HG02973 (cell line): ENCODE results near the gene CPXM2.

Experiments used
- ATAC-seq: cut with Tn5 transposase; IDR thresholded peaks from one replicate; pipeline ENCODE4 v1.9.1; 2021; ENCODE audit warnings: moderate library complexity; ENCODE audit not compliant: unreplicated experiment

The CPXM2 gene

DNA sequence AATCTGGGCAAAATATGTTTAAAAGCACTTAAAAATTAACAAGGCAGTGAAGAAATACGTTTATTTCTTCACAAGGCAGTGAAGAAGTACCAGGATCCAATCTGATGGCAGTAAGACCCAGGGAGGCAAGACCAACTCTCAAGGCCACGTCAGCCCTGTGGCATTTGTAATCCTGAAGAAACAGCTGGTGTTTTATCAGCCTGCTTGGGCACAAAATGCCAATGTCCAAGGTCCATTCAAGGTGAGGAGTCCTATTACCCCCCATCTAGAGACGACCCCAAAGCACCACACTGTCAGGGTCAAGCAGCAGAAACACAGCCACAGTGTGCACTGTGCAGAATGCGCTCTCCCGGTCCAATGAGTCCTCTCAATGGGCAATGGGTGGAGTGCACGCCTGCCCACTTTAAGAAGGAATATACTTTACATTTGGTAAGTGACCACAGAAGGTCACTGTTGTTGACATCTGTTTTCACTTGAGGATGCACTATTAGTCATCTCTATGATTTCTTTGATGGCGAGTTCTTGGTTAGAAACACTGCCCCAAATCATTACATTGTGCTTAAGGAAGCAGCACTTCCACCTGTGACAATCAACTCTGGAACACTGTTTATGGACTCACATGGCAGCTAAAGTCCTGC is 12.8 kb downstream of the CPXM2 start:
- ATAC-seq, result no peak

DNA sequence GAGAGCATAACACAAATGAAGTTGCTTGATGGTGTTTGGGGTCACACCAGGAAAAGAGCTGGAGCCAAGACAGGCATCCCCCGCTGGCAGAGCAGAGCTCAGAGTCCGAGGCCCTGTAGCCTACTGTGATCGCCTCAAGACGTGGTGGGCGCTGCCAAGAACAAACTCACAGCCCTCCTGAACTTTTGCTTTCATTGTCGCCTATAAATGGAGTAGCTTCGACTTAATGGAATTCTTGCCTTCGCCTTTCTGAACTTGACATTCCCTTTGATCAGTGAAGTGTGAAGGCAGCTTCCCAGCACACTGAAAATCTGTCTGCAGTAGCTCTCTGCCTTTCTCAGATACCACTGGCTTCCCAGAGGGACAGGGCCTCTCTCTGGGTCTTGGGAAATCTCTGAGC is 21.3 kb downstream of the CPXM2 start:
- ATAC-seq, result no peak

DNA sequence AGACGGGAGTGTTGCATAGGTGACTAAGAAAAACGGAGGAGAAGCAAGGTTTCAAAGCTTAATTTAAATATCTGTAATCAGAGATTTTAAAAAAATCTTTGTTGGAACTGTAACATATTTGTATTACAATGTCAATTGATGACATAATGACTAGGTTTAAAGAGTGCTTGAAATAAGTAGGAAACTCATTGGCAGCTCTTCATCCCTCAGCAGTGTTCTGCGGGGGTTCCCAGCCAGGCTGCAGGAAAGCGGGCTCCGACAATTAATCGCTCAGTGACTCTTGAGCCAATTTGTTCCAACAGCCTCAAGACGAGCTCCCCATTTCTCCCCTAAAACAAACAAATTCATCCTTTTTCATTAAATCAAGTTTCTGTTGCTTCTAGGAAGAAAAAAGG is 22.6 kb downstream of the CPXM2 start:
- ATAC-seq, result no peak

DNA sequence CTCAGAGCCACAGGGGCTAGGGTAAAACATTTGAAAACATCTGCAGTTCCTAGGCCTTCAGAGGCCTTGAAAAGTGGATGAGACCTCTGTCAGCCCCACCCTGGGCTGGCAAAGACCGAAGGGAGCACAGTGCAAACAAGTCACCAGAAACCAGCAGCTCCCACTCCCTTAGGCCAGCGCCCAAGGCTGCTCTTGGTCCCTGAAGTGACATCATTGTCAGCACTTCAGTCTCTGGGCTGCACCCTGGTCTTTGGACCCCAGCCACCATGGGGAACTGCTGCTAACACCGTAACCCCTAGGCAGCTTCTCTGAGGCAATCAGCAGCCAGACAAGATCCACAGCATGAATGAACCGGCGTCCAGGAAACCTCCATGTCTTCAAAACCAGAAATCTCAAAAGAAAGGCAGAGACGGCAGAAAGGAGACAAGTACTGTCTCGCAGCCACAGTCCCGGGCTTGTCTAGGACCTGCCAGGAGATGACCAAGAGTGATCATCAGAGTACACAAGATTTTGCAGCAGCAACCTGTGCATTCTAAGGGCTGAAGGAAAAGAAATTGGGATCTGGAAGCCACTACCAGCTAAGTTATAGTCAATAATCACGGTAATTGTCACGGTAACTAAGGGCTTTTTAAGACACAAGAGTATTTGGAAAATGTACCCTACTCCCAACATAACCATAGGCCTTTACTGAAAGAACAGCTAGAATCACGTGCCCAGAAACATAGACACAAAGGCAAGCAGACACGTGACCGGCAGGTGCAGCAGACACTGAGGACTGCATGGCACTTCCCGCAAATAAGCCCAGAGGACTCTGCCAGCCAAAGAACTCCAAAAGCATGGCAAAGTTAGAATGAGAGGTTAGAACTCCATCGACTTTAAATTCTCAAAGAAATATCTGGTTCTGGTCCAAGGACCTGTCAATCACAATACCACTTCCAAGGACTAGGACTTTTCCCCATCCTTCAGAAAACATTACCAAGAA is 23.3 kb downstream of the CPXM2 start:
- ATAC-seq, result no peak

DNA sequence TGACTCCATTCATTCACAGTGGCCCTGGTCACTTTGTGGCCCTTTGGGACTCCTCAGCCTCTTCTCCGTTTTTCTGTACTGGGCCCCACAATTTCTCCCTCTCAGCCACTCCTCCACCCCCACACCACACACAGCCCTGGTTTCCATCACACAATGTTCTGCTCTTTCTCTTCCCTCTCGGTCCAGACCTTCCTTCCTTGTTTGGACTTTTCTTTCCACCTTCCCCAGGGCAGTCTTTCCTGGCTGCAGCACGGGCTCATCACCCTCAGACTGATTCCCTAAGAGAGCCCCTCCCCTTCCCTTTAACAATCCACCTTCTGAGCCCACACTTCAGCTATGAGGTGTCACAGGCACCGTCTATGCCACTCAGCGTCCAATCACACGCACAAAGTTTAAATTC is 25.7 kb downstream of the CPXM2 start:
- ATAC-seq, result no peak

DNA sequence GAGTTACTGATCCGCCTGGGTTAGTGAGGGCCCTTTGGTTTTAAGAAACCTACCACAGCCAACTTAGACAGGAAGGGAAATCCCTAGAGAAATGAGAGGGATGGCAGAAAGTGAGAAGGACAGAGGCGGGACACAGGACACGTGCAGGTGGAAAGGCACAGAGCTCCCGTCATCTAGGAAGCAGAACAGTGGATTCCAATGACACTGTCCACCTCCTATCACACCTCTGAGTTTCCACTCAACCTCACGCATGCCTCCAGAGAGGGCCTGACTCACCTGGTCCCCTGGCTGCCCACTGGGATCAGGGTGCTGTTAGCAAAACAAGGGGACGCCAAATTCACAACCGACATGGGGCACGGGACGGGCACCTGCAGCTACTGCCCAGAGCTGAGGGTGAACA is 26.3 kb downstream of the CPXM2 start:
- ATAC-seq, result no peak

DNA sequence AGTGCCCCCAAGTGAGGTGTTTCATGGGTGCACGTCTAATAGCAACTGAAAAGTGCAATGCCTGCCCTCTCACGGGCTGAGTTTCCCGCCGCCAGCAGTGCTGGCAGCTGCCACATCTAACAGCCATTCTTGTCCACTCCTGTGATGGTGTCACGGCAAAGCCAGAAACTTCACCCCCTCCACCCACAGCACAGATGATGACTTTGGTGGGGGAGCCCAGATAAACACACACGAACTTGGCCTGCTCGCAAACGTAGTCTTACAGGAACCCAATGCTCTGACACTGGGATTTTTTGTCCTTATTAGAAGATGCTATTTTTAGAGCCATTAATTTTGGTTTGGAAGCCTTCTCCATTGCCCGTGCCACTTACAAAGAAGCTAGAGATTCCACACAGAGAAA is 26.7 kb downstream of the CPXM2 start:
- no peak for ATAC-seq

DNA sequence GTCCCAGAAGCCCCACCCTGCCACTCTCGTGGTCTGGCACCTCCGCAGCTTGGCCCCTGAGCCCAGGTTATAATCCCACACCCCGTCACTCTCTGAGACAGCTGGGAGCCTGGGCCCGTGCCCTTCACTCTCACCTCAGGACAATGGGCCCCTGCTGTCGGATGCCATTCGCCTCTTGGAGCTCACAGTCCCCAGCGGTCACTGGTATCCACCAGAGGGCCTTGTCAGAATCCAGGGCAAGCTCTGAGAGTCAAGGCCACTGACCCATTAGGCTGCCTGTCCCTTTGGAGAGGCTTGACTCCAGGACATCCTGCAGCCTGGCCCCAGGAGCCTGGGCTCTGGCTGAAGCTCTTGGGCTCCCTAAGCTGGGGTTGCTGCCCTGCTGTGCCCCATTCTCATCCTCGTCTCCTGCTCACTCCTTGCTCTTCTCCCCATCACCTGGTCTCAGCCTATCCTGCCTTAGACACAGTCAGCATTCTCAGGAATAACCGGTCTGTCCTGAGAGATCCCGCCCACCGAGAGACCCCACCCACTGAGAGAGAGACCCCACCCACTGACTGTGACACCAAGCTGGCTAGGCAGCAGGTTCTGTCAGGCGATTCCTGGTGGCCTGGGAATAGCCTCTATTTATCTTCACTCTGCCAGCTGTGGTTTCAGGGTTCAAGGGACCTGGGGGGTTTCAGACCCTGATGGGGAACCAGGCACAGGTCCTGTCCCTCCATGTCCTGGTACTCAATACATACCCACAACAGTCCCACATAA is 27.7 kb downstream of the CPXM2 start:
- ATAC-seq, result no peak

DNA sequence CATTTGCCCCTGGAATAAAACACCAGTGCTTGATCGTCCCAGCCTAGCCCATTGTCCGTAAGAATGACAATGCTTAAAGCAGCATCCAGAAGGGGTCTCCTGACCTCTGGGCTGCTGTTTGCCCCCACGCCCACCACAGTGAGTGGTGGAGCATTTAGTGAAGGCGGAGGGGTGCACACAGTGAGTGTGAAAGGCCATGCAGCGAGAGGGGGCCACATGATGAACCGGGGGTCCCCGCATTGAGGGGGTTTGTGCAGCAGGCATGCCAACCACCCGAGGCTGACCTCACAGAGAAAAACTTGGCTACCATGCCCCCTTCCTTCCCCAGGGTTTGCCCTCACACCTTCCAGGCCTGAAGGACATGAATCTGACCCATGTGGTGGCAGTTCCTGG is 28.4 kb downstream of the CPXM2 start:
- no peak for ATAC-seq

DNA sequence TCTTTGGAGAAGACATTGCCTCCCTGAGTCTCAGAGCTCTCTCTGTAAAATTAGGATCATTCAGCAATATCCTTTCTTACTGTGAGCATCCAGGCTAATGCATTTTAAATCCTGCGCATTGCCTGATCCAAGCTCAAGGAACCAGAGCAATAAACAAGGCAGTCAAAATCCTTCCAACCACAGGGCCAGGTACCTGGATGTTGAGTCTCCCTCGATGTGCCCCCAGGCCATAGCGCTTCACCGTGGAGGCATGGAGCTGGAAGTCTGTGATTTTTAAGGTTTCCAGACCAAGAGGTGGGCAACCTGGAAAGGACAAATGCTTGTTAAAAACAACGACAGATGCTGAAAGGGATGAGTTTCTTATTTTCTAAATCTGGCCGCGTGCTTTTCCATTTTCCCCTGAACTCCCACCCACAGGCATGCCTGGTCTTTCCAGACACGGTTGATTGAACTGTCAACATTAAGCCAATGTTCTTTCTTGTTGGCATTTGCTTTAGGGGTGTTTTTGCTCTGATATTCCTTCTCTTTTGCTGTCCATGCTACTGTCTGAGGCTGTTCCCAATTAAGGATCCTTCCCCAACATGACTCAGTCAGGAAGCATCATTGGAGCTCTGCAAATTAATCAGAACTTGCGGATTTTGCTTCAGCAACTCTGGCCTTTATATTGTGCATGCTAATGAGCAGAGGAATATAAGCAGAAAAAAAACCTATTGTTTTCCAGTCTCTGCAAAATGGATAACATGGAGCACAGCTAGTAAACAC is 29.0 kb downstream of the CPXM2 start:
- no peak for ATAC-seq

DNA sequence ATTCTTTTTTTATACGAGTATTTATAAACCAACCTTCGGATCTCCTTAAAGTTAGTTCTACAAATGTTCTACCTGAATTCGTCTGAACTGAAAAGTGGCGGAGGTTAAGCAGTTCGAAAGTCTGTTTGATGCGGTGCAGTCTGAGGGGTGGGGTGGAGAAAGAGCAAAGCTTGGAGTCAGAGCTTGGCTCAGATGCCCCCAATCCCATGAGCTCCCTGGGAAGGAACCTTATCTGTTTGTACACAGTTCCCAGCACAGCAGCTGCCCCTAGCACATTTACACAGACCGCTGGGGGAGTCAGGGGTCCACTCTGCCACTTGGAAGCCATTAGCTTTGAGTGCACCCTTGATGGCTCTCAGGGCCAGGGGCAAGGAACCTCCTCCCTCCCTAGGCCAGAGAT is 30.8 kb downstream of the CPXM2 start:
- no peak for ATAC-seq

DNA sequence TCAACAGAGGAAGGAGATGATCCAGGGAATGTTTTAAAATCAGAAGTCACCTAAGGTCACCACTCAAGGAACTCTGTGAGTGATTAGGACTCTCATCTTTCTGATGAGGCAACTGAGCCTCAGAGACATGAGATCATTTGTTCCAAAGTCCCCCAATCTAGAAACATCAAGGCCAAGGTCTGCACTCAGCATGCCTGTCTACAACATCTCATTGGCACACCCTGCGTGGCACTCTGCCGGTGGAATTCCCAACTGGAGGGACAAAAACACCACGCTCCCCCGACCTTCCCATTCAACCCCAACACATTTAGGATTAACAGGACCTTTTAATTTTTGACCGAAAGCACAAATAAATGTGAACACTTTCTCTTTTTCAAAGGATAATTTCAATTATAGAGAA is 31.4 kb downstream of the CPXM2 start:
- no peak for ATAC-seq

DNA sequence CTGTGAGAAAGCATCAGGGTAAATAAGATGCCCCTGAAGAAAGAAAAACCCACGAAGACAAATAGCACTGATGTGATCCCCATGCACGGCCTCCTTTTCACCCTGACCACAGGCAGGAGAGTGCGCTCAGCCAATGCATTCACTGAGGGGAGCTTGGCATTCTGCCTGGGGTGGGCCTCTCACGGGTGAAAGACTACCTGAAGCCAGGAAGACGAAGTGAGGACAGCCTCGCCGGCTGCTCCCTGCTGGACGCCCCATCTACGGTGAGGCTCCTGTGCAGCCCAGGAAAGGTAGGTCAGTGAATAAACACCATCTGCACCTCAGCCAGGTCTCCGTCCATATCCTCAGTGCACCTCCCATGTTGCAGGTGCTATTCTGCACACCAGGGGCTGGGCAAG is 32.0 kb downstream of the CPXM2 start:
- no peak for ATAC-seq

DNA sequence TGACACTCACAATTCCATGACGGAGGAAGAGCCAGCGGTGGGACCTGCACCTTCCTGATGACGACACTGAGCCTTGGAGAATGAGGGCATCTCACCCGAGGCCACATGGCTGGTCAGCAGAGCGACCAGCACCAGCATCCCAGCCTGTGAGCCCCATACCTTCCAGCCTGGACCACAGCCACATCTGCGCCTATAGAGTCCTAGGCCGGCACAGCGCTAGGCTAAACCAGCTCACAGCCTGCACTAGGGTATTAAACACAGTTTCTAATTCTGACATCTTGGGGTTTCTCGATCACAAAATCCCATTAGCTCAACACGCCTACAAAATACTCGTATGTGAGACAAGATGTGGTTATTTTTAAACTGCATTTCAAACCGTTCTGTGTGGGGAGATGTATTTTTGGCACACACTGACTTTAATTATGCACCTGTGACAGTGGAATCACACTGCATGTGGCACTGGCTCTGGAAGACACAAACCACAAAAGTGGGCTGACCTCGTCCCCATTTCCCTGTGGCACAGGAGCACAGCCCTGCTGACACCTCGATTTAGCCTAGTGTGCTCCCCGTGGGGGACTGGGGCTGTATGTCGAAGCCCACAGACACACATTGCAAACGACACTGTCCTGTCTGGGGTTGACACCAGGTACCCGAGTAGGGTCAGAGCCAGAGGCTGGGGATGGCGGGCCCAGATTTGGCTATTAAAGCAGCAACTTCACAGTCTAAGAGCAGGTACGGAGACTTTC is 32.5 kb downstream of the CPXM2 start:
- no peak for ATAC-seq

DNA sequence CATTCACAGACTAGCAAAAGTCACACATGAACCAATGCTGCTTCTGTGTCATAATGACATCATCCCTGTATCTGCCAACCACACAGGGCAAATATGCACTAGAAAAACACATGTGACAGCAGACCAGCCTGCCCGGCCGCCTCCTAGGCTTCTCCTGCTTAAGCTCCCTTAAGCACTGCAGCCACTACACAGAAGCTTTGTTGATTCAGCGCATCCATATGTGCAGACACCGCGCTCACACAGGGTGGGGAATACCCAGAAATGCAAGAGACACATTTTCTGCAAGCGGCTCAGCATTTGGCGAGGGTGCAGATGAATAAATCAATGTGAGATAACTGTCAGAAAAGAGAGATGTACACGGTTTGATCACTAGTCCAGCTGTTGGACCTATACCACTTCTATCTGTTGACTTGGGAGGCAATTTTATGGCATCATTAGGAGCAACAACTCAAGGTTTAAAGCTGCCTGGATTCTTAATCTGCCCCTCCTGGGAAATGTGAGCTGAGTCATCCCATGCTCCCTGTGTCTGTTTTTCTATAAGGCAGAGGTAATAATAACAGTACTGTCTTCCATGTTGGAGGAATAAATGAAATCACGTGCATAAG is 33.4 kb downstream of the CPXM2 start:
- ATAC-seq, result no peak

DNA sequence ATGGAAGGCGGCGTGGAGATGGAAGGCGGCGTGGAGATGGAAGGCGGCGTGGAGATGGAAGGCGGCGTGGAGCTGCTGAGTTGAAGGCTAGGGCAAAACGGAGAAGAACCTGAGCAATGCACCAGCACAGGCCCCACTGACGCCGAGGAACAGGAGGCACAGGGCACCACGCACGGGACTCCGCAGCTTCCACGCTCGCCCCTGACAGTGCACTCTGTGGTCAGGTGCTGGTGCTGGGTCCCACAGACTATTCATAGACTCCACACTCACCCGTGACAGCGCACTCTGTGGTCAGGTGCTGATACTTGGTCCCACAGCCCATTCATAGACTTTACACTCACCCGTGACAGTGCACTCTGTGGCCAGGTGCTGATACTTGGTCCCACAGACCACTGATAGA is 34.0 kb downstream of the CPXM2 start:
- ATAC-seq, result no peak

DNA sequence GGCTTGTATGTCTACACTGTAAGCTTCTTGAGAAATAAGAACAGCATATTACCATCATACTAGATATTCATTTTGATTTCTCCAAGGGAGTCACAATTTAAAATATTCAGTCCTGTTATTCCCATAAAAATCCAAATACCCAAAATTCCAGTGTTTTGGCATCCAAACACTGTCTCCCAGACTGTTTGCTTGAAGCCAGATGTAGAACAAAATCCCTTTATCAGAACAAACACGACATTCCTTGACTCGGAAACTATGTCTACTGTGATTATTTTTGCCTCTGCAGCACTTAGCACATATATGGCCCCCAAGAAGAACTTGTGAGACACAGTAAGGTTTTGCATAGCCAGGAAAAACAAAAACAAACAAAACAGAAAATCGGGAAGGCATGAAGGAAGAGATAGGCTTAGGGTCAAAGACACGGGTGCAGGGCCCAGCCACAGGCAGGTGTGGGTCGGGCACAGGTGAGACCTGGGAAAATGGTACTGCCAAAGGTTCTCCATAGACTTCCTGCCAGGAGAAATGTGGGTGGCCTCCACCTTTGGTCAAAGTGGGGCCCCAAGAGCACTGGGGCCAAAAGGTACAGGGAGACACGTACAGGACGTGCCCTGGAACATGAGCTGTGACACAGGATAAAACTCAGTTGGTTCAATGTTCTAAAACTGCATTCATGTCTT is 36.5 kb downstream of the CPXM2 start:
- ATAC-seq, result no peak

DNA sequence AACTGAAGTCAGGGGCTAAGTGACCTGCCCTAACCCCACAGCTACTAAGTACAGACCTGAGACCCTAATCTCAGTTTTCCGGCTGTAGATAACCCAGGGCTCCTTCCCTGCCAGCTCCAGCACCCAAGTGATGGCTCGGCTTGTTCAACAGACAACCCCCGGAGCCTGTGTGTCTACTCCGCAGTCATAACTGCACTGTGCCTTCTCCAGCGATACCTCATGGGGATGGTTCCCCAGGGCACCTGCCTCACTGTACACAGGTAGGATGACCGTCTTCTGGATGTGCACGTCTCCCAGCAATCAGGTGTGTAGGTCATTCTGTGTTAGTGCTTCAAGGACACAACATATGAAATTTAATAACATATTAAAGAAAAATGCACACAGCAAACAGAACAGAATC is 37.1 kb downstream of the CPXM2 start:
- no peak for ATAC-seq

DNA sequence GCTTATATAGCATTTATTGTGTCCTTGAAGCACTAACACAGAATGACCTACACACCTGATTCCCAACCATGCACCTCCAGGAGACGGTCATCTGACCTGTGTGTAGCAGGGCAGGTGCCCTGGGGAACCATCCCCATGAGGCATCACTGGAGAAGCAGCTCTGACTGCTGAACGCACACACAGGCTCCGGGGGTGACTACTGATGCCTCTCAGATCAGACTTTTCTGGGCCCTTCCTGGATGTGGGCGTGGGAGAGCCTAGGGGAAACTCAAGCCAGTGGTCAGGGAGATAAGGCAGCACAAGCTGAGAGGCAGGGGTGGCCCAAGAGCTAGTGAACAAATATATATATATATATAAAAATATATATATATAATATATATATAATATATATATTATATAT is 37.6 kb downstream of the CPXM2 start:
- no peak for ATAC-seq
